ENCODE results near the gene AJAP1. TPM values are rescaled to one million over a fixed set of nuclear protein-coding genes. Genes with fewer than 3 reads are reported as not detected.

AJAP1 gene
- total RNA-seq, 2 experiments from 2014 or later = not detected

DNA sequence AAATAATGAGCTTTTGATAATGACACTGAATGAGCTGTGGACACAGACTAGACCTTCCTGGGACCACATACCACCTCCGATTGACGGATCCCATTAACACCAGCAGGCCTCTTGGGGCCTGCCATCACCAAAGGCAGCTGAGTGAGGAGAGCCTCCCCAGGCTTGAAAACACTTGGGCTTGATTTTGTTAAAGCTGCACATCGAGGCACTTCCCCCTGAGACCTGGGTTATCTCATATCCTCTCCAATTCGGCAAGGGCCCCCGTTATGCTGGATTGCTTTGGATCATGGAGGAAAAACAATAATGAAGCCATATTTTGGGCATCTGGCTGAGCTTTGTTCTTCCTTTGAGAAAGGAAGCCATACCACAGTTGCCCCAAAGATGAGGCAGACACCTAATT is 143.0 kb downstream of the AJAP1 start:
- ChIA-PET POLR2A (no interaction called here), CTCF (no interaction called here)

DNA sequence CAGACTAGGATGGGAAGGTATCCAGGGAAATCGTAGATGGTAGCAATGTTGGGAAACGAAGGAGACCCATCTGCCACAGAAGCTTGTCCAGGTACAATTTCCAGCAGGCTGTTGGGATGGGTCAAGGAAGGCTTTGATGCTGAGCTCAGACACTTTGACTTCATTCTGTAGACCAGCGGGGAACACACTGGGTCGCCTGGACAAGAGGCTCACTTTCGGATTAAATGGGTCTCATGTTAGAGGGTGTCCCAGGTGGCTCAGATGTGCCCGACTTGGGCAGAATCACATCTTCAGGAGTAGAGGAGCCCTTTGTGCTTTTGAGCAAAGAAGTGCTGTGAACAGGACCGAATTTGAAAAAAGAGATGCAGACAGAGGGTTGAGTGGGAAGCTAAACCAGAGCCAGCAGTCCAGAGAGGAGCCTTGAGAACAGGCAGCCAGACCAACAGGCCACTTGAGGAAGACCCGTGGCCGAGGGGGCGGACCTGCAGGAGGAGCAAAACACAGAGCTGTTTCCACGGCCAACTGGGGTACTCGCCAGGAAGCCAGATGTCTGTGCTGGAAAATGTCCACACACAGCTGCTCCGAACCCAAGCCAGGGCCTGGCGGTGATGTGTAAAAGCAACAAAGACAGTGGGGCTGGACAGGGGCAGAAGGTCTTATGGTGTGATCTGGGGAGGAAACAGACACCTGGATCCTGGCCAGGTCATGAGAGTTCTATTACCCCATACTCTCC is 146.9 kb downstream of the AJAP1 start:
- POLR2A ChIA-PET = no interaction called here
- CTCF ChIA-PET = no interaction called here

DNA sequence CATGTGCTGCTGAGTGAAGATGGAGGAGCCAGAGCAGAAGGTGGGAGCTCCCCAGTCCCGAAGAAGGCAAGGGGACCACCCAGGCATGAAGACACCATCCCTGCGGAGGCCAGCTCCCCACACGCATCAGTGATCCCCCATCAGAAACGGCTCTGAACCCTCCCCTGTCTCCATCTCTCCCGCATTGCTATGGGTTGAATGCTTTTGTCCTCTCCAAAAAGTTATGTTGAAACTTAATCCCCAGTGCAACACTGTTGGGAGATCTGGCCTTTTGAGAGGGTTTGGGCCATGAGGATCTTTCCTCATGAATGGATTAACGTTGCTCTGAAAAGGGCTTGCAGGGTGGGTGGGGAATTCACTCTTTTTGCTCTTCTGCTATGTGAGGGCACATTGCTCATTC is 147.6 kb downstream of the AJAP1 start:
- CTCF ChIA-PET = no interaction called here

DNA sequence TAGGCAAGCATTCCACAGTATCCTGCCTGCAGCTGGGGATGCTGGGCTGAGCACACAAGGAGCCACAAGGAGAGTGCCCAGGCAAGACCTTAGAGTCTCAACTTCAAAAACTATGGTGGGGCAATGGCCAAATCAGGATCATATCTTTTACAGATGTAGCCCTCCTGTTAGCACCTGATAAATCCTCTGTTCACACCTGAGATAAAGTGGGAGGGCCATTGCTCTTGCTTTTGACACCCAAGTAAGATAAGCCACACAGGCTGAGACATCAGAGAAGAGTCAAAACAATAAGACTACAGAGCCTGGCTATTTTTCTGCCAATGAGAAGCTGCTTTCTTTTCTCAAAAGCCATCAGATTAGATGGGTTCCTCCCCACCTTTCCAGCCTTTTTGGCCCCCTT is 148.9 kb downstream of the AJAP1 start:
- CTCF ChIA-PET = no interaction called here
- POLR2A ChIA-PET = no interaction called here

More for the DNA sequence above, 147.6 kb downstream of the AJAP1 start:
- POLR2A ChIA-PET = no interaction called here

DNA sequence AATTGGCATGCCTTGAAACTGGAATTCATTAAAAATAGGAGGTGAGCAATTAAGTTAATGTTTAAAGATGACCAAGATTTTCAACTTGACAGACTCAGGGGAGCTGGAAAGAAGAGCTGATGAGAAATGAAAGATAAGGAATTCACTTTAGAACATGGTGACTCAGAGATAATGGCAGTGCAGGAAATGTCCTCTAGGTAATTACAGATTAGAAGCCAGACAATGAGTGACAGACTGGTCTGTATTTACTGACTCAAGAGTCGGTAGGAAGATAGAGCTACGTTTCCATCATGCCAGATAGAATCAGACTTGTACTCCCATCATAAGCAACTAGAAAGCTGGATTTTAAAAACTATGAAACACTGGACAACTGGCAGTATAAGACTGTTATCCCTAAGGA is 151.6 kb downstream of the AJAP1 start:
- ChIA-PET POLR2A (no interaction called here), CTCF (no interaction called here)

DNA sequence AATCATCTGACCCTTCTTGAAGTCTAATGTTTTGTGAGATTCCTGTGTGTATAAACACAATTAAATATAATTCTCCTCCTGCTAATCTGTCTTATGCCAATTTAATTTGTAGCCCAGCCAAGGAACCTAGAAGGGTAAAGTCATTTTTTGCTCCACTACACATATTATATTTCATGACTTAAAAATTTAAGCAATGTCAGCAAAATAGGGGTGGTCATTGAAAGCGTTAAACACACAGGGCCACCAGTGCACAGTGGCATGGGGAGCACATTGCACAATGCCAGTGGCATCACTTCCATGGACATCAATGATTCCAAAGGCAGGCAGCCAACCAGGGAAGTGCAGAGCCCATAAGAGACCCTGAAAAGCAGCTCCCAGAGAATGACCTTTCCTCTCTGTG is 166.1 kb downstream of the AJAP1 start:
- POLR2A ChIA-PET = no interaction called here
- CTCF ChIA-PET = no interaction called here

DNA sequence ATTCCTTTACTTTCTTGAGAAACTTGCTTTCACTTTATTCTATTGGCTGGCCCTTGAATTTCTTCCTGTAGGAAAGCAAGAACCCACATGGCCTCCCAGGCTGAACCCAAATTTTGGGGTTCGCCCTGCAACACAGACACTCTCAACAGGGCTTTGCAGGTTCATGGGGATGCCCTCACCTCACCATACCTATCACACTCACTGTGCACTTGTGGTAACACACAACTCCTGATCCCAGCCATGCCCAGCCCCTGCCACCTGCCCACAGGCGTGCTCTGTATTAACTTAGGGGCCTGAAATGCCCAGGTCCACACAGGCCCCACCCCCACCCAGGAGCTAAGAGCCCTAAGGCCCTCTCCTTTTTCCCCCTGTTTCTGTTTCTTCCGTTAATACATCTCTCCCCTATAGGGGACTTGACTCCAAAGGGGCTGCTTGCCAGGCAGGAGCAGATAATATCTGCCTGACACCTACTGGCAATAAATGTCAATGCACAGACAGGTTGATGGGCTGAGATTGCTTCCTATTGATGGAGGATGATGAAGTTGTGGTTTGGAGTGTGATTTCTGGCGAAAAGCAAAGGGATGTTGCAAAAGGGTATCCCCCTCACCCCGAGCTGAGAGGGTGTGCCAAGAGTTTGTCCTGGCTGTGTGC is 171.5 kb downstream of the AJAP1 start:
- ChIA-PET CTCF (no interaction called here), POLR2A (interaction anchor here (0.6 kb wide), 2 partner anchors 422 to 657 kb away, joined by 3 read pairs; no protein-coding TSS in a partner anchor)

DNA sequence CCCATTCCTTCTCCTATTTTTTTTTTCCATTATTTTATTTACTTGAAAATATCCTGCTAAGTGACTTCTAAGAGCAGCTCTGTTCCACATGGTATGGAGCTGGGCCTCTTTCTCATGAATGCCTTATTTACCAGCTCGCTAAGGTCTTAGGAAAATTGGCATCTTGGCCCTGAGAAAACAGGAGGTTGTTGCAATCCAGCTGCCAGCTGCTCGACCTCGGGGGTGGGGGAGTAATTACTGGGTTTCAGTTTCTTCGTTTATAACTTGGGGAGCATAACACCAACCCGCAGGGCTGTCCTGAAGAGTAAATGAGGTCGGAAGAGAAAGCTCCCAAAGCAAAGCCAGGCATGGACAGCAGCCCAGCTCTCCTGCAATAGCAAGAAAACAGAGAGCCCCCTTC is 176.3 kb downstream of the AJAP1 start:
- CTCF ChIA-PET = no interaction called here
- POLR2A ChIA-PET = no interaction called here

DNA sequence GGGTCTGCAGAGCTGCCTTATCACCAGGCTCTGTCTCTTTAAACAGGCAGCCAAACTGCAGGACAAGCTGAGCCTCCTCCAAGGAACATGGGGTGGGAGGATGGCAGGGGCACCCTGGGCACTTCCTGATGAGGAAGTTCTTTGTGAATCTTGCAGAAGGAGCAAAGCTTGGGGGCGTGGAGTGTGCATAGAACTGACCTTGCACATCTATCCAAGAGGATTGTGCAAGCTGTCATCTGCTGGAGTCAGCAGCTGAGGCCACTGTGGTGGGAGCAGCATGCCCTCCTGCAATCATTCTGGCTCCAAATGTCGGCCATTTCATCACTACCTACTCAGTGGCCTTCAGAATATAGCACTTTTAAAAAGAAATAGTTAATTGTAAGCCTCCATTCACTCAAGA is 182.2 kb downstream of the AJAP1 start:
- POLR2A ChIA-PET = no interaction called here

DNA sequence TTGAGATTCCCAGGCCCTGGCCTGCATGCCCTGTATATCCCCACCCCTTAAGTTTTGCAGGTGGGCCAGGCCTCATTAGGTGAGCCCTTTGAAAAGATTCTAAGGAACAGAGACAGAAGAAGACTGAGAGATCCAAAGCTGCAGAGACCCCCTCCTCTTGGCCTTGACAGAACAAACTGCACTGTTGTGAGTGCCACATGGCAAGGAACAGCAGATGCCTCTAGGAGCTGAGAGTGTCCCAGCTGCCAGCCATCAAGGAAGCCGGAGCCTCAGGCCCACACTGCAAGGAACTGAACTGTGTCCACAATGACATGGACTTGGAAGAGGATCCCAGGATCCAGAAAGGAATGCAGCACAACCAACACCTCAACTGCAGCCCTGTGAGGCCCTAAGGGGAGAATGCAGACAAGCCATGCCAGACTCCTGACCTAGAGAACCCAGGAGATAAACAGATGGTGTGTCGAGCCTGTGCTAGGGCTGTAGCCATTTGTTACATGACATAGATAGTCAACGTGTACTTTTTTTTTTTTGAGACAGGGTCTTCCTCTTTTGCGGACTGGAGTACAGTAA is 182.7 kb downstream of the AJAP1 start:
- POLR2A ChIA-PET = no interaction called here
- CTCF ChIA-PET = no interaction called here

More for the DNA sequence above, 182.2 kb downstream of the AJAP1 start:
- CTCF ChIA-PET = no interaction called here

DNA sequence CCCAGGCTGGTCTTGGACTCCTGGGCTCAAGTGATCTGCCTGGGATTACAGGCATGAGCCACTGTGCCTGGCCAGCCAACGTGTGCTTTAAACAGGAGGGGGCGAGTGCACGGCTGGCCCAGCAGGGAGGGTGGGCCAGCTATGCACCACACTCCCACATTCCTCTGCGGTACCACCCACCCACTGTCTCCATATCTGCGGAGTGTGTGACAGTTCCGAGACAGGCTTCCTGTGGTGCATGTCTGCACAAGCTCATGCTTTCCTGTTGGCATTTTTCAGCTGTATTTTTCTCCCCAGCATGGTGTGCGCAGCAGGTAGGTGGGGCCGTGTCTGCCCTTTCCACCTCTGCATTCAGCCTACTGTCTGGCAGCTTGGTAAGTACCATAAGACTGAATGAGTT is 183.3 kb downstream of the AJAP1 start:
- CTCF ChIA-PET = no interaction called here
- POLR2A ChIA-PET = no interaction called here

DNA sequence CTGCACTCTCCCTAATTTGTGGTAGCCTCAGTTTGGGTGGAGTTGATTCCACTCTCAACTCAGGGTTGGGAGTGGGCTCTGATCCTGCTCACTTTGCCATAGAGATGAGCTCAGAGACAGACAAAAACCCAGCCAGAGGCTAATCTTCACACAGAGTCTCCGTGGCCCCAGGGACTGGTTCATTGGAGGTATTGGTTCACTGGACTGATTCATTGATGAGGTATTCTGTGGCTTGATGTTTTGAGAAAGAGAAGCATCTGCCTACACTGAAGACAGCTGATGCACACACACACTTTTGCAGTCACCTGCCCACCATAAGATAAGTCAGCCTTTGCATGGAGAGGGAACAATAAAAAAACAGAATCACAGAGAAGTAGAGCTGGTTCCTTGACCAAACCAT is 183.8 kb downstream of the AJAP1 start:
- POLR2A ChIA-PET = no interaction called here
- CTCF ChIA-PET = no interaction called here

Data from activated CD8-positive, alpha-beta memory T cell treated with anti-CD3 and anti-CD28 coated beads for 36 hours (primary cell).